Tracheal epithelial cell (primary cell): Measurements from ENCODE around the gene ARHGAP24. TPM values are rescaled to one million over a fixed set of nuclear protein-coding genes. Genes with fewer than 3 reads are reported as not detected.

Experiments used
- total RNA-seq: library from RNA; depleted of rRNA; stranded (reverse); fragments of >200 nt; gene quantifications from 2 replicates; pipeline ENCODE4 v1.2.1, GENCODE V29; 2014

Gene ARHGAP24
- total RNA-seq: 8.2 and 9.2 TPM in 2 replicates

DNA sequence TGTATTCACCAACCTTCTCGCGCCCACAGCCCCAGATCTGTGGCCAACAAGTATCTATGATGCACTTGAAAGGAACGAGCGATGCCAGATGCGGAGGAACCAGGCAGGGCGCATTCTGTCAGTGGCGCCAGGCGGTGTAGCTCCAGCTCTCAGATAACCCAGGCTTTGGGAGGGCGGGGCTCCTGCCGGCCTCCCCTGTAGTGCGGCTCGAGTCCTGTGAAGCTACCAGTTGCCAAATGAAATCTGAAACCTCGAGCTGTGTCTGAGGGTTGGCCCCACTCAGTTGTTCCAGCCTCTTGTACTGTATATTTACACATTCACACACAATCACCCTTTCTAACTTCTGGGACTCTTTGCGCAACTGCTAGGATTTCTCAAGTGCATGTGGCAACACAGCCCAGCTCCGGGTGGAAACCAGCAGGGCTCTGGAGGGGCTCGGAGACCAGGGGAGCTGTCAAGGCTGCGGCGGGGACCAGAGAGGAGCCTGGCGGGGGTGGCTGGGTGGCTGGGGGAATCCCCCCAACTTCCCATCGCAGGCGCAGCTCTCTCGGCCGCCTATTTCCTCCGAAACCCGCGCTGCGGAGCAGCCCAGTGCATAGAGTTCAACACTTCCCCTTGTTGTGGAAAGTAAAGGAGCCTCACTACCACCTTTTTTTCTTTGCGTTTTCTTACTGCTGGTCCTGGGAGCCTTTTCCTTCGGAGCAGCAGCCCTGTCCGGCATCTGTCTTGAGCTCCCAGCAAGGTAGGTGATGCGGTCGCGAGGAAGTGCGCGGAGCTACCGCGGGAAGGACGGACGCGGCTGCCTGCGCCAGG lies at the start of gene ARHGAP24:
Gene ARHGAP24, plus strand, starts transcription at position 333 of the 813 bp plus-strand sequence.

